ENCODE measurements around the gene USP36.

Gene USP36

DNA sequence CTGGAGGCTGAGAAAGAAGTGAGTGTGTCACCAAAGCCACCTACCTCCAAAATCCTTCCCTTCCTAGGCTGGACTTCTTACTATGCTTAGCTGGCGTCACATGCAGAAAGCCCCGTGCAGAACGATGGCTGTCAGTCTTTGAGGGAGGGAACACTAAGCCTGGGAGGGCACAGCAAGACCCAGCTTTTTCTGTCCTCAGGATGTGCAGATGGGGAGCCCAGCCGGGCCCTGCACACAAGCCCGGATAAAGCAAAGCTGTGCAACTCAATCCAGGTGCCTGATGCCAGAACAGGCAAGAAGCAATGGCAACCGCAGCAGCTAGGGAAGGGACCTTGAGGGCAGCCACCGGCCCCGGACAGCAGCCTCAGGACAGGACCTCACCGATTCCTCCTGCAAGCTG lies 13.9 kb upstream of the USP36 start:
- no peak for DNase-seq
- Histone ChIP-seq H3F3A (ENCODE audit: insufficient read depth, low read length) (no peaks in the 10 kb centered on the region), H2AFZ (ENCODE audit: low read length) (no peak overlapping the region), H3K9me3 (replicated peaks; ENCODE audit: insufficient read depth, low read length) (no peaks in the 10 kb centered on the region), H3K9ac (ENCODE audit: low read length) (no peak overlapping the region), H4K20me1 (ENCODE audit: insufficient read depth, low read length) (no peaks in the 10 kb centered on the region), H3K79me2 (ENCODE audit: low read length) (no peaks in the 10 kb centered on the region), H3K27me3 (replicated peaks; ENCODE audit: insufficient read depth, low read length) (no peaks in the 10 kb centered on the region), H3K27ac (ENCODE audit: low read length) (no peak overlapping the region), H3K4me2 (ENCODE audit: low read depth, low read length) (no peak overlapping the region), H3K36me3 (replicated peaks; ENCODE audit: insufficient read depth, low read length) (no peaks in the 10 kb centered on the region; the same call in 1 of the 2 replicates), H3K4me1 (ENCODE audit: low read length) (no peaks in the 10 kb centered on the region), H3K4me3 (ENCODE audit: low read length) (no peak overlapping the region), H3K9me2 (replicated peaks; ENCODE audit: insufficient read depth, low read length) (no peaks in the 10 kb centered on the region)
- TF ChIP-seq EZH2phosphoT487 (IDR thresholded peaks at IDR 0.05; ENCODE audit: low read length): no peak

DNA sequence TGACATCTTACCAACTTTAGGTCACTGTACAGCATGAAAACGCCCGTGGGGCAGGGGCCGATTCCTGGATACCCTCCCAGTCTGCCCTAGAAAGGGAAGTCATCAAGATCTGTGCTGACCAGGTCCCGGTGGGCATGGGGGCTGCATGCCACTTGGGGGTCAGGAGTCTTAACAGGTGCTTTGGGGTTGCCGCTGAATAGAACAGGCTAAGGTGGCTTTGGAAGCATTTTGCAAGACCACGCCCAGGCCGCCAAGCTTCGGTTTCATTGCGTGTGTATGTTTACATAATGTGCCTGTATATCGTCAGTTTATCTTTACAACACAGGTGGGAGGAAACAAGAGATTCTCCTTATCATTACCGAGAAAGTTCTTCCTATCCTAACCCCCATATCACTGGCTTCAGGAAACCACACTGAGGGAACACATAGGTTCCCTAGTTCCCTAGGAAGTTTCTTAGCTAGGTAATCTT lies 13.3 kb upstream of the USP36 start:
- no peaks in the 10 kb centered on the region for H3F3A ChIP-seq (ENCODE audit: insufficient read depth, low read length)
- H3K27ac ChIP-seq (ENCODE audit: low read length): no peak overlapping the region
- H3K4me1 ChIP-seq (ENCODE audit: low read length): no peaks in the 10 kb centered on the region
- H3K4me2 ChIP-seq (ENCODE audit: low read depth, low read length): no peak overlapping the region
- H3K79me2 ChIP-seq (ENCODE audit: low read length): no peaks in the 10 kb centered on the region
- H3K9me3 ChIP-seq (replicated peaks; ENCODE audit: insufficient read depth, low read length): no peaks in the 10 kb centered on the region
- no peak overlapping the region for H2AFZ ChIP-seq (ENCODE audit: low read length)
- TF ChIP-seq, protein P1, sequence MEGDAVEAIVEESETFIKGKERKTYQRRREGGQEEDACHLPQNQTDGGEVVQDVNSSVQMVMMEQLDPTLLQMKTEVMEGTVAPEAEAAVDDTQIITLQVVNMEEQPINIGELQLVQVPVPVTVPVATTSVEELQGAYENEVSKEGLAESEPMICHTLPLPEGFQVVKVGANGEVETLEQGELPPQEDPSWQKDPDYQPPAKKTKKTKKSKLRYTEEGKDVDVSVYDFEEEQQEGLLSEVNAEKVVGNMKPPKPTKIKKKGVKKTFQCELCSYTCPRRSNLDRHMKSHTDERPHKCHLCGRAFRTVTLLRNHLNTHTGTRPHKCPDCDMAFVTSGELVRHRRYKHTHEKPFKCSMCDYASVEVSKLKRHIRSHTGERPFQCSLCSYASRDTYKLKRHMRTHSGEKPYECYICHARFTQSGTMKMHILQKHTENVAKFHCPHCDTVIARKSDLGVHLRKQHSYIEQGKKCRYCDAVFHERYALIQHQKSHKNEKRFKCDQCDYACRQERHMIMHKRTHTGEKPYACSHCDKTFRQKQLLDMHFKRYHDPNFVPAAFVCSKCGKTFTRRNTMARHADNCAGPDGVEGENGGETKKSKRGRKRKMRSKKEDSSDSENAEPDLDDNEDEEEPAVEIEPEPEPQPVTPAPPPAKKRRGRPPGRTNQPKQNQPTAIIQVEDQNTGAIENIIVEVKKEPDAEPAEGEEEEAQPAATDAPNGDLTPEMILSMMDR (IDR thresholded peaks at IDR 0.05; ENCODE audit: low read length): no peak
- TF ChIP-seq EZH2 (optimal IDR thresholded peaks at IDR 0.05; ENCODE audit: low read depth, low read length): no peak
- TF ChIP-seq EZH2phosphoT487 (IDR thresholded peaks at IDR 0.05; ENCODE audit: low read length): no peak
- H3K9me2 ChIP-seq (replicated peaks; ENCODE audit: insufficient read depth, low read length): no peaks in the 10 kb centered on the region
- H3K27me3 ChIP-seq (replicated peaks; ENCODE audit: insufficient read depth, low read length): no peaks in the 10 kb centered on the region
- DNase-seq: no peak
- H3K36me3 ChIP-seq (replicated peaks; ENCODE audit: insufficient read depth, low read length): no peaks in the 10 kb centered on the region; the same call in 1 of the 2 replicates
- H3K9ac ChIP-seq (ENCODE audit: low read length): no peak overlapping the region
- H3K4me3 ChIP-seq (ENCODE audit: low read length): no peak overlapping the region
- no peaks in the 10 kb centered on the region for H4K20me1 ChIP-seq (ENCODE audit: insufficient read depth, low read length)

DNA sequence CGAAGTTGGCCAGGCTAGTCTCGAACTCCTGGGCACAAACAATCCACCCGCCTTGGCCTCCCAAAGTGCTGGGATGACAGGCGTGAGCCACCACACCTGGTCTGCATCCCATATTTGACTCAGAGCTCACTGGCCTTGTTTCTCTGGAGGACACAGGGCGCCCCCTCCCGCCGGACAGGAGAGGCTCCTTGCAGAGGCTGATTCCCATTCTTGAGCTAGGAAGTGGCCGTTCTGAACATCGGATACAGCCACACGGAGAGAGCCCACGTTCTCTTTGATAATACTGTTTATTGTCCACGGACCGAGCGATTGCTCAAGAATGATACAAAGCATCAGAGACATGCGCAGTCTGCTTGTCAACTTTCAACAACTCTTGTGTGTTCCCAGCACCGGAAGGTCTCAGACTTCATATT lies 12.1 kb upstream of the USP36 start:
- H2AFZ ChIP-seq (ENCODE audit: low read length): no peak overlapping the region
- H3F3A ChIP-seq (ENCODE audit: insufficient read depth, low read length): no peaks in the 10 kb centered on the region
- H3K9ac ChIP-seq (ENCODE audit: low read length): no peak overlapping the region
- H3K27ac ChIP-seq (ENCODE audit: low read length): no peak overlapping the region
- H3K4me1 ChIP-seq (ENCODE audit: low read length): no peaks in the 10 kb centered on the region
- no peak overlapping the region for H3K4me2 ChIP-seq (ENCODE audit: low read depth, low read length)
- no peak for DNase-seq
- no peaks in the 10 kb centered on the region for H4K20me1 ChIP-seq (ENCODE audit: insufficient read depth, low read length)
- H3K79me2 ChIP-seq (ENCODE audit: low read length): no peaks in the 10 kb centered on the region
- H3K9me2 ChIP-seq (replicated peaks; ENCODE audit: insufficient read depth, low read length): no peaks in the 10 kb centered on the region
- H3K27me3 ChIP-seq (replicated peaks; ENCODE audit: insufficient read depth, low read length): no peaks in the 10 kb centered on the region
- no peak overlapping the region for H3K4me3 ChIP-seq (ENCODE audit: low read length)
- TF ChIP-seq, protein P1 (IDR thresholded peaks at IDR 0.05; ENCODE audit: low read length): no peak
- TF ChIP-seq EZH2 (optimal IDR thresholded peaks at IDR 0.05; ENCODE audit: low read depth, low read length) (no peak), EZH2phosphoT487 (IDR thresholded peaks at IDR 0.05; ENCODE audit: low read length) (no peak)
- no peaks in the 10 kb centered on the region for H3K36me3 ChIP-seq (replicated peaks; ENCODE audit: insufficient read depth, low read length)
- no peaks in the 10 kb centered on the region for H3K9me3 ChIP-seq (replicated peaks; ENCODE audit: insufficient read depth, low read length)

DNA sequence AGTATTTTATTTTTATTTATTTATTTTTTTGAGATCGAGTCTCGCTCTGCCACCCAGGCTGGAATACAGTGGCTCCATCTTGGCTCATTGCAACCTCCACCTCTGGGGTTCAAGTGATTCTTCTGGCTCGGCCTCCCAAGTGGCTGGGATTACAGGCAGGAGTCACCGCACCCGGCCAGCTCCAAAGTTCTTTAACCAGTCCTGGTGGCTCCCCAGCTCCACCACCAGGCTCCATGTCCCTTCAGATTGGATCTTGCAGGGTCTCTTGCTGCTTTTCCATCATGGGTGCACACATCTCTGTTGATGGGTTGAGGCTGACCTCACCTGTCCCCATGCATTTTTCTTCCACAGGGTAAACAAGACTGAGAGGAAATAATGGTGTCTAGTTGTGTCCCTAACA lies 8.4 kb upstream of the USP36 start:
- Histone ChIP-seq H3K79me2 (ENCODE audit: low read length) (no peaks in the 10 kb centered on the region), H3K27ac (ENCODE audit: low read length) (no peak overlapping the region), H3K9ac (ENCODE audit: low read length) (no peak overlapping the region), H3K9me2 (replicated peaks; ENCODE audit: insufficient read depth, low read length) (no peaks in the 10 kb centered on the region), H3K9me3 (replicated peaks; ENCODE audit: insufficient read depth, low read length) (no peaks in the 10 kb centered on the region), H3K4me2 (ENCODE audit: low read depth, low read length) (no peak overlapping the region), H3K4me1 (ENCODE audit: low read length) (no peaks in the 10 kb centered on the region), H3F3A (ENCODE audit: insufficient read depth, low read length) (no peaks in the 10 kb centered on the region), H3K36me3 (replicated peaks; ENCODE audit: insufficient read depth, low read length) (no peaks in the 10 kb centered on the region), H3K27me3 (replicated peaks; ENCODE audit: insufficient read depth, low read length) (no peaks in the 10 kb centered on the region), H4K20me1 (ENCODE audit: insufficient read depth, low read length) (no peaks in the 10 kb centered on the region), H2AFZ (ENCODE audit: low read length) (no peak overlapping the region), H3K4me3 (ENCODE audit: low read length) (no peak overlapping the region)
- TF ChIP-seq EZH2phosphoT487 (IDR thresholded peaks at IDR 0.05; ENCODE audit: low read length): no peak
- no peak for TF ChIP-seq EZH2 (optimal IDR thresholded peaks at IDR 0.05; ENCODE audit: low read depth, low read length)
- TF ChIP-seq, protein P1 (IDR thresholded peaks at IDR 0.05; ENCODE audit: low read length): no peak
- DNase-seq: no peak
